ENCODE results near the gene CAV3. TPM values are rescaled to one million over a fixed set of nuclear protein-coding genes. Genes with fewer than 3 reads are reported as not detected.

CAV3 gene
- total RNA-seq, 1 donor from 2014 or later = not detected

DNA sequence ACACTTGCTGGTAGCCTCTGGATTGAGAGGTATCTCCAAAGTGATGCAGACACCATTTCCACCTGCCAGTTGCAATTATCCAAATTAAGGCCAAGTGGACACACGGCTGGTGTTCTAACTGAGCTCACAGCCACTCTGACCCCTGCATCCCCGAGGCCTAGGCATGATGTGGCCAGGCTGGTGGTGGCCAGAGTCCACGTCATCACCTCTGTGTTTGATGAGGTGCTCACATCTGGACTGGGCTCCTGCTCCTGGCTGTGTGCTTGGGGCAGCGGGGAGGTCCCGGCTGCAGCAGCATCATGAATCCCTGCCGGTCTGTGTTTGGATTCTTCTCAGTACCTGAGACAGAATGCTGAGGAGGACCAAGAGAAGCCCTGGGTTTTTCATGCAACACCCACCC, 30.9 kb downstream of the CAV3 start:
- Mint-ChIP-seq H3K9me3 (no peaks in the 10 kb centered on the region), H3K27me3 (peaks cover 47% of the 10 kb centered on the region), H3K4me1 (ENCODE audit: unreplicated experiment) (peaks cover 8% of the 10 kb centered on the region), H3K27ac (no peak overlapping the region), H3K4me3 (no peak overlapping the region), H3K36me3 (no peaks in the 10 kb centered on the region)
- no peak for TF ChIP-seq CTCF (conservative IDR thresholded peaks at IDR 0.05)
- DNase-seq (ENCODE audit: extremely low spot score, unreplicated experiment) = no peak

DNA sequence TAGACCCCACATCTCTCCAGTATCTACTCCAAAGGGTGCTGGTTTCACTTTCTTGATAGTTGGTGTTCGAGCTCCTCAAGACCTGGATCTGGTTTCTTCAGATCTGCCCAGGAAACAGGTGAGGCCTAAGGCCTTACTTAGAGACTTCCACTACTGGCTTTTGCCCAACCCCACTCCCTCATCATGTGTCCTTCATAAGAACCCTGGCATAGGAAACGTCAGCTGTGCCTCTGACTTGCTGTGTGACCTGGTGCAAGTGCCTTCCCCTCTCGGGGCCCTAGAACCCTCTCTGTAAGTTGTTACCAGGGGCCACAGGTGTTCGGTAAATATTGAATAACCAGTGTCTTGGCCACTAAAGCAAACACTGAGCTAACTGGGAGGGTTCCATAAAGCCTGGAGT, 31.9 kb downstream of the CAV3 start:
- no peak overlapping the region for H3K27ac Mint-ChIP-seq
- no peak for DNase-seq (ENCODE audit: extremely low spot score, unreplicated experiment)
- H3K9me3 Mint-ChIP-seq = no peaks in the 10 kb centered on the region
- TF ChIP-seq CTCF (conservative IDR thresholded peaks at IDR 0.05) = no peak
- H3K36me3 Mint-ChIP-seq = no peaks in the 10 kb centered on the region
- H3K4me3 Mint-ChIP-seq = no peak overlapping the region
- peaks cover 57% of the 10 kb centered on the region for H3K27me3 Mint-ChIP-seq
- peaks cover 11% of the 10 kb centered on the region for H3K4me1 Mint-ChIP-seq (ENCODE audit: unreplicated experiment)

- TF ChIP-seq CTCF (conservative IDR thresholded peaks at IDR 0.05) = no peak
- Mint-ChIP-seq H3K36me3 (no peaks in the 10 kb centered on the region), H3K9me3 (no peaks in the 10 kb centered on the region), H3K27ac (no peak overlapping the region), H3K4me3 (no peak overlapping the region), H3K4me1 (ENCODE audit: unreplicated experiment) (peaks cover 11% of the 10 kb centered on the region), H3K27me3 (peaks cover 63% of the 10 kb centered on the region)
- no peak for DNase-seq (ENCODE audit: extremely low spot score, unreplicated experiment)
Observed at GRCh38 chr3:8766148-8766547, 32.5 kb downstream of the CAV3 start.

- no peak for DNase-seq (ENCODE audit: extremely low spot score, unreplicated experiment)
- Mint-ChIP-seq H3K9me3 (no peaks in the 10 kb centered on the region), H3K27me3 (peaks cover 69% of the 10 kb centered on the region), H3K4me1 (ENCODE audit: unreplicated experiment) (peaks cover 11% of the 10 kb centered on the region), H3K27ac (no peak overlapping the region), H3K4me3 (no peak overlapping the region), H3K36me3 (no peaks in the 10 kb centered on the region)
- TF ChIP-seq CTCF (conservative IDR thresholded peaks at IDR 0.05) = no peak
Observed at GRCh38 chr3:8767256-8767666, 33.7 kb downstream of the CAV3 start.

DNA sequence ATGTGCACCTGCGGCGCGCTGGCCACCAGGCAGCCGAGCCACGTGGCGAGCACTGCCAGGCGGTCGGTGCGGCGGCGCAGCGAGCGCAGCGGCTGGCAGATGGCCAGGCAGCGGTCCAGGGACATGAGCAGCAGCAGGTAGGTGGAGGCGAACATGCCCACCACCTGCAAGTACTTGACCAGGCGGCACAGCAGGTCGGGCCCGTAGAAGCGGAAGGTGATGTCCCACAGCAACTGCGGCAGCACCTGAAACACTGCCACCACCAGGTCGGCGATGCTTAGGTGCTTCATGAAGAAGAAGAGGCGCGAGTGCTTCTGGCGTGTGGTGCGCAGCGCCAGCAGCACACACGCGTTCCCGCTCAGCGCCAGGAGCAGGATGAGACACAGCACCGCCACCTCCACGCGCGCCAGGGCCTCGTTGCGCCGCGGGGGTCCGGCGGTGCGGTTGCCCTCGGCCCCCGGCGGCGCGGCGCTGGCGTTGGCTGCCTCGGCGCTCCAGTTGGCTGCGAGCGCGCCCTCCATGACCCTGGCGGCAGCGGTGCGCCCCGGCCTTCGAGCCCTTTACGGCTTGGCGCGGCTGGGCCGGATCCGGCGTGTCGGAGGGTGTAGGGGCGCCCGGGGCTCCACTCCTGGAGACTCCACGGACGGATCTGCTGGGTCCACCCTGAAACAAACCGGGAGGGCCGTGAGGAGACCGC, 34.2 kb downstream of the CAV3 start:
- Mint-ChIP-seq H3K4me3 (peak overlapping the region; percentile 85), H3K9me3 (no peaks in the 10 kb centered on the region), H3K4me1 (ENCODE audit: unreplicated experiment) (peaks cover 11% of the 10 kb centered on the region), H3K27me3 (peaks cover 69% of the 10 kb centered on the region), H3K27ac (no peak overlapping the region), H3K36me3 (no peaks in the 10 kb centered on the region)
- TF ChIP-seq CTCF (conservative IDR thresholded peaks at IDR 0.05) = no peak
- no peak for DNase-seq (ENCODE audit: extremely low spot score, unreplicated experiment)
